GM18508 (cell line): ENCODE data around the gene LRMDA.

ENCODE experiments used
- ATAC-seq: cut with Tn5 transposase; IDR thresholded peaks from one replicate; pipeline ENCODE4 v1.9.1; 2021; ENCODE audit warnings: moderate number of reproducible peaks; ENCODE audit not compliant: insufficient read depth, unreplicated experiment

Gene LRMDA

DNA sequence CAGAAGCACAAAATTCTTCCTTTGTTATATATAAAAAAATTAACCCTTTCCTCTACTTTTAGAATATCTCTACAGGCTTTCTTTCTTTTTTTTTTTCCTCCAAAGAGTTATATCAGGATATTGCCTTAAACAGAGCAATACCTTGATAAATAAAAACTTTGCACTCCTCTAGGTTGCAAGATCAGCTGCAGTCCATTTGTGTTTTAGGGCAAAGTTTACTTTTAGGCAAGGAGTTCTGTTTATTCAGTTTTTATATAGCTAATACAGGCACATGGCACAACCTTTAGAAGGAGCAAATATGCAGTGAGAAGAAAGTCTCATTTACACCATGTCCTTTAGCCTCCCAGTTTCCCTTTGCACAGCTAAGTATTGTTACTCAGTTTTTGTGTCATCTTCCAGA lies 10.3 kb downstream of the LRMDA start:
- no peak for ATAC-seq

GRCh38 chr10:75443362-75443761 lies 11.9 kb downstream of the LRMDA start:
- no peak for ATAC-seq

DNA sequence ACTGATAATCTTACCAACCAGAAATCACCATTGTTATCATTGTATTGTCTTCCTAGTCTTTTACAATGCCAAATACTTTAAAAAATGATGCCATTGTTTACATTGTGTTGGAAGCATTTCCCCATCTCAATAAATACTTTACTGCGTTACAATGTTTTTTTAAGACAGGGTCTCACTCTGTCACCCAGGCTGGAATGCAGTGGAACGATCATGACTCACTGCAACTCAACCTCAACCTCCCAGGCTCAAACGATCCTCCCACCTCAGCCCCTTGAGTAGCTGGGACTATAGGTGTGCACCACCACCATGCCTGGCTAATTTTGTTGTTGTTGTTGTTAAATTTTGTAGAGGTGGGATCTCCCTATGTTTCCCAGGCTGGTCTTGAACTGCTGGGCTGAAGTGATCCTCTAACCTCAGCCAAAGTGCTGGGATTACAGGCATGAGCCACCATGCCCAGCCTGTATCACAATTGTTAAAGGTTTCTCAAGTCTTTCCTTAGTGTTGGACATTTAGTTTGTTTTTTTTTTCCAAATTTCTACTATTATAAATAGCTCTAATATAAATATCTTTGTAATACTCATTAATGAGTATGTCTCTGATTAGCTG lies 13.5 kb downstream of the LRMDA start:
- no peak for ATAC-seq

DNA sequence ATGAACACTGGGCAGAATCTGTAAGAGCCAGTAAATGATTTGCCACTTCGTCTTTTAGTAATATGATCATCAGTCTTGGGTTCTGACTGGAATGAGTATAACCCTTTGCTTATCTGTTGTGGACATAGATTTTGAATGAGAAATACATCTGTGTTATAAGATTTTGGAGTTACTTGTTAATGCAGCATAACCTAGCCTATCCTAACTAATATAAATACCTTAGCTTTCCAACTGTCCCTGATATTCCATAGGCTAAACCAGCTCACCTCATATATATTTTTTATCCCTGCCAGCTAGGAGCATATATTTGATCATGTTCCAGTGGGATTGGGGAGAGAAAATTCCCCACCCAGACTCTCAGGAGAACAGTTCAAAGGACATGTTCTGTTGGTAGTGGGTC lies 15.1 kb downstream of the LRMDA start:
- ATAC-seq = no peak

DNA sequence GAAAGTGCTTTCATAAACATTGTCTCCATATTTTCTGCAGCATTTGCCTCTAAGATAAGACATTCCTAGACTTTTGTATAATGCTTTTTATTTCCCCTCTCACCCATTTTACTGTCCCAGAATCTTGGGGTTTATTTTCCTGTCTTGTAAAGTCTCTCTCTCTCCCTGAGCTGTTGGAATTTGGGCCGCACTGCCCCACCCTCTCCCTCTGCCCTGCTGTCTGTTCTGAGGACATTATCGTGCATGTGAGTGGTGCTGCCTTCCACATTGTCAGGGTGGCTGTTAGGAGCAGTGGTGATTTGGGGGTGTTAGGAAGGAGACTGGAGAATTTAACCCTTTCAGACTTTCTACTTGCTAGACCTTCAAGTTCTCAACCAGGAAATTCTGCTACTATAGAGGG lies 16.7 kb downstream of the LRMDA start:
- ATAC-seq = no peak

DNA sequence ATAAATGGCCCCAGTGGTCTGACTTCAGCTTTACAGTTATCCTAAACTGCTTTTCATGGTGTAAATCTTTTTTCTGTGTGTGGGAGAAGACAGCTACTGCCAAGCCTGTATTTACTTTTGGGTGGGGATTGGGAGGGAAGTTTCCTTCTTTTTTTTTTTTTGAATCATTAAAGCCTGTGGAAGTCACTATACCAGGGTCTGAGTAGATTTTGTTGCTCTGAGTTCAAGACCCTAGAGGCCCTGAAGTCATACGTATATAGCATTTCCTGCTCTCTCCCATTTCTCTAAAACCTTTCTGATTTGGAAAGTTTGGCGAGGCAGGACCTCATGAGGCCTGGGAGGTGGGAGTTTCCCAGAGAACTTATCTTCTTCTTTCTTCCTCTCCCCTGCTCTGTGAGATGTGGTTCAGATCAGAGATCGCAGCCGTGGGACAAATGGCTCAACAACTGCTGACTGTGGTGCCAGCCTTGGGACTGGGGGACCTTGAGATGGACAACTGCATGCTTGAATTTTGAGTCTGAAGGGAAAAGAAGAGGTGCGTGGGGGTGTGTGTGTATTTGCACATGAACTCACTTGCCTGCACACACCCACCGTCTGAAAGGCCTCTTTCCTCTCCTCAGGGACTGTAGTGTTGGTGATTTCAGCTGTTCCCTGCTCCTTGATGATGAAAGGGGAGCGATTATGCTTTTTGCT lies 18.1 kb downstream of the LRMDA start:
- no peak for ATAC-seq

DNA sequence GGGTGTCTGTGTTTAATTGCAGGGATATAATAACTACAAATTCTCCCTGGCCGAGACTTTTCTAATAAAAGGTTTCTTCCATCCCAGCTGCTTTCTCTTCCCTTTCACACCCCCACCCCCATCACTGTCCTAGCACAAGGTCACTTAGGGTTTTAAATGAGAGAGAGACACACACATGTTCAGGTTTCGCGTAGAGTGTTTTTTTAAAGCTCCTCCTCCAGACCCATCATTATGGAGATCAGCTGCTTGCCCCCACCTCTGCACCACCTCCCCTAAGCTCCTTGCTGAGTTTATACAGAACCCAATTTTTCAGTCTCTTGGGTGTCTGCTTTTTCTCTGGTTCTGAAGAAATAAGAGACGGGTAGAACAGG lies 18.6 kb downstream of the LRMDA start:
- ATAC-seq = no peak

DNA sequence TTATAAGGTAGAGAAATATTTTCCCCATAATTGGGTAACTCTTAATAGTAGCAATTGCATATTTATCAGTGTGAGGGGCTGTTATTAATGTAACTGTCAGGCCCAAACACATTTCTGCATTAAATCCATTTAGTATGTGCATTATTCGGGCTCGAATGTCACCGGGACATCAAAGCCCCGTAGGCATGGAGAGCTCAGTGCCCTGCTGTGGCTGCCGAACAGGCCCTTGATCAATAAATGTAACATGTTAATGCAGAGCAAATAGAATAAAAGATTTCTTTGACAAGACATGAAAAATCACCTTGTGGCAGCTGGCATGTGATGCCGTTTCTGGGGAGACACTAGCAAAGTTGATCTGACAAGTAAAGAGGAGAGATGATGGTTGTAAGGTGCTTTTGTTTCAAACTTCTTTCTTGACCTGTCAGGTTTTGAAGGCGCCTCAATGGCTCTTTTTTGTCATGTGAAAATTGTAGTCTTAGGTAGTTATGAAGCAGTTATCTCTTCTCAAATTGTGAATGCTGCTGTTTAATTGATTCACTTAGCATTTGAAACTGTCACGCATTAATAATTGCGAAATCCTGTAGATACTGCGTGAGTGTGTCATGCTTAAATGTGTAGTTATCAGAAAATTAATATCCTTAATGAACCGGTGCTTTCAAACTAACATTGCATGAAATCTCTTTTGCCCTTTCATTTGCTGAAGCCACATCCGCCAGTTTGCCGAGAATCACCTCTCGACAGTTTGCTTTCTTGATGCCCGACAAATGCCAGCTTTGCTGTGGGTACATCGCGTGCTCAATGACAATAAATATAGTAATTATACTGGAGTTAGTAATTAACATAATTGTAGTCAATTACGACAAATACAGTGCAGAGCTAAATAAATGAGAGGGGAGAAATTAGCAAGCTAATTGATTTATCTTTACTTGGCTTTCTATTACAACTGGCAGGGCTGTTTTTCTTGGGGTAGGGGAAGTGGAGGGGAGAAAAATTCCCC lies 19.5 kb downstream of the LRMDA start:
- no peak for ATAC-seq

- ATAC-seq = no peak
Observed at GRCh38 chr10:75451831-75452230, 20.4 kb downstream of the LRMDA start.

DNA sequence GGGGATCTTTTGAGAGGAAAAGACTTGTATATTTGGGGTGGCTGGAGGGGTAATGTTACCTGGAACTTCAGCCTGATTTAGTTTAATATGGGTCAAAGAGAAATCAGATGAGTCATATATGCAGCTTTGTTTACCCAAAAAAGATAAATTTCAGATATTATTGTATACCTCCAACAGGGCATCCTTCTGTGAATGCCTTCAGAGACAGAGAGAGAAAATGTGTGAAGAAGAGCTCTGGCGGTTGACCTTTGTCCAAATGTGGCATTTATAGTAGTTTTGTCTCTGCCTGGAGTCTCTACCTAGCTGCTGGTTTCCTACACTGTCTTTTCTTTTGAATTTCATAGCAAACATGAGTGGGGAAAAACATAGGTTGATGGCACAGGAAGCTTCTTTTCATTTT lies 21.6 kb downstream of the LRMDA start:
- ATAC-seq = no peak

GRCh38 chr10:75456122-75456521 lies 24.7 kb downstream of the LRMDA start:
- ATAC-seq = no peak

DNA sequence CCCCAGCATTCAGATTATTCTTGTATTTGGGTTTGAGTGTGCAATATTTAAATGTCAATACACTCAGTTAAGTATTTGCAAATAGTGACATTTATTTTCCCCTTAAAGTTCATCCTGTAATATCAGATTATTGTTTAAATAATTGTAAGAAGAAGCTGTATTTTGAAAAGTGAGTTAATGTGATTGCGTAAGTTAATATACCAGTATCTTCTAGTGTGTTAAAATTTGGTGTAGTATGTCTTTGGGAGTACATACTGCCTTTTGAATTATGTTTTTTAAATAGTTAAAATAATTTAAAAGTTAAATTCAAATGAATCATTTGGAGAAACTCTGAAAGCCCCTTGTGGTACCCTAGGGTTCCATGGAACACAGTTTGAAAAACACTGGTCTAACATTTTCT lies 28.6 kb downstream of the LRMDA start:
- no peak for ATAC-seq

DNA sequence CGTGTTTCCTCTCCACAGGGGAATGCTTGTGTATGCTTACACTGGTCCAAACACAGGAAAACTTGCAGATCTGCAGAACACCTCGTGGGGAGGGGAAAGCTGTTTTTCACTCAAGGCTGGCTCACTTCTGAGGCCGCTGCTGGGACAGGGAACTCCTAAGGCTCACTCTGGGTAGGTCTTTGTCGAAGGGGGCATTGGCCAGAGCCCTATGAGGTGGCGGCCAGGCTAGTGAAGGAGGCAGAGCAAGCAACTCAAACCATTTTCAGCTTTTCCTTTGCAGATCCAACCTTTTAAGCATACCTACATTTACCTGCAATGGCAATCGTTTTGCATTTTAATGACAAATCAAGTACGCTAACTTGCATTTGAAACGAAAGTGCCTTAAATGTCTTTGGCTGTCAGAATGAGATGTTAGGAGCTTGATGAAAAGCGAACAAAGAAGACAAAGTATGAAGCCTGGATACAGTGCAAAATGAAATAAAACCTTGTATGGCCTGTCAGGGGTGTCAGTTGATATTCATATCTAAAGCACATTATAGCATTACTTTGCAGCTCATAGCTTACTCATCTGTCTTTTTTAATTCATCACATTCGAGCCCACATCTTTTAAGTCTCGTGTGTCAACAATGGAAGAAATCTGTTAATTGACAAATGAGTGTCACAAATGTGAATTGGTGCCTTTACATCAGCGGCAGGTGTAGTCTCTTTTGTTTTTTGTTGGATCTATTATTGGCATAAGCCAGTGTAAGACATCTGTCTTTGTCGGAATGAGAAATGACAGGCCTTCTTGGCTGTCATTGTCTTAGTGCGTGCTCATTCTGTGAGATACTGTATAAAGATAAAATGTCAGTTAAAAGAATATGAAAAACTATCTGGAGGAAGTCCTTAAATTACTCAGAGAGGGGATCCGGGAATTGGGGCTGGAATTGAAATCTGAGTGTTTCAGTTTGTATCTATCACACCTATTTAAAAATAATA lies 30.5 kb downstream of the LRMDA start:
- no peak for ATAC-seq

DNA sequence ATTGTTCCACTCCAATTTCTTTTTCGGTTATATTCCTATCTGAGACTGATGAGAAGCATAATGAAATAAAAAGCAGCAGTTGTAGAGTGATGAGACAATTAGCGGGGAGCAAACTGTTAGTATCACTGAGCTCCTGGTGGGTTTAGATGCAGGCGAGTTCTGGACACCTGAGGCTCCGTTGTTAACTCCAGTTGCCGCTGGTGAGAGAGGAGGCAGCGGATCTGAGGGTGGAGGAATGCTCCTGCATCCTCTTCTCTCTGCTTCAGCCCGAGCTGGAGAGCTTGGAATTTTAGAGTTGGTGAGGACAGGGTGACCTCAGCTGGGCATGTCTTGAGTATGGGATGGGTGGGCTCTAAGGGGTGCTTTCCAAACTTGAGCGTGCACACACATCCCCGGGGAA lies 31.4 kb downstream of the LRMDA start:
- no peak for ATAC-seq

- no peak for ATAC-seq
Observed at GRCh38 chr10:75464478-75465449, 33.3 kb downstream of the LRMDA start.

DNA sequence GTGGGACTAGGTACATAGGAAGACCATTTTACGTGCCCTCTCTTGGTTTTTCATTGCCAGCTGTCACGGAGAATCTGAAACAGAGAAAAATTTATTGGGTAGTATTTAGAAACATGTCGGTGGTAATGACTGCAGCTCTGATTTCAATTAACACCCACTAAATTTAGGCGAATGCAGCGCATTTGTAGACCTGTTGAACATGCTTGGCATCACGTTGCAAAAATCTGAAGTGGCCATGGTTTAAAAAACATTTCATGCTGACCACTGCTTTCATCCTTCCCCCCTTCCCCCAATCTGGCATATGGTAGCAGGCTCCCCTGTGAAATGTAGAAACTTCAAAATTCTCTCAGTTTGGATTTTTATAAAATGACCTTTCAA lies 34.0 kb downstream of the LRMDA start:
- no peak for ATAC-seq

- no peak for ATAC-seq
Observed at GRCh38 chr10:75466001-75466400, 34.6 kb downstream of the LRMDA start.

DNA sequence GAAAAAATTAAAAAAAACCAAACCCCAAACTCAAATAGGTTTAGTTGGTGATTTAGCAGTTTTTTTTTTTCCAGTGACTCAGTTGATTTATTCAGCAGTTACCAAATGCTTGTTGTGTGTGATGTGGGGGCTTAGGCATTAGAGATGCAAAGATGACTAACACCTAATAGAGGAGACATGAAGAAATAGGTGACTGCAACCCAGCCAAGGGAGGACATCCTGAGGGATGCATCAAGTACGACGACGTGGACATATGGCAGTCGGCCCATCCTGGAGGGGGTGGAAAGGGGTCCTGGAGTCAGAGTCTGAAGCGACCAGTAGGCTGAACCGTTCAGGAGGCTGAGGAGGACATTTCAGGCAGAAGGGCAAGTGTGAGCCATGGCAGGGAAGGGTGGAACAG lies 35.5 kb downstream of the LRMDA start:
- no peak for ATAC-seq

- ATAC-seq = no peak
Observed at GRCh38 chr10:75468612-75469005, 37.2 kb downstream of the LRMDA start.
